ENCODE measurements around the gene B3GALNT2.
A peak's percentile ranks its signal among the peaks of the same experiment; 100 is the strongest.
"Not testable (repeated sequence)": the region's sequence is repeated elsewhere in the genome, so short reads cannot be mapped to it uniquely, and the experiment has no call there.

B3GALNT2 gene

DNA sequence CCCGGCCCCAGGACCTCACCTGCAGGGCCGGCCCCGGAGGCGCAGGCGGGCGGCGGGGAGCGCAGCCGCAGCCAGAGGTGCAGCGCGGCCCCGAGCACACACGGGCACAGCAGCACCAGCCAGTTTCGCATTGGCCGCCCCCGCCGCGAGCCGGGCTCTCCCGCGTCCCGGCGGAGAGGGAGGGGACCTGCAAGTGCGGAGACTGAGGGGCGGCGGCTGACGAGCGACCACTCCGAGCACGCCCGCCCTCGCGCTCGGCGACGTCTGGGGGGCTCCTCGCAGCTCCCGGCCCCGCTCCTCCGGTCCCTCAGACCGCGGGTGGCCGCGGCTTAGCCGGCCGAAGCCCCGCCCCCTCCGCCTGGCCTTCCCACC is at the start of gene B3GALNT2:
Gene B3GALNT2, minus strand, starts transcription at position 331 of the 372 bp plus-strand sequence. Its CDS starts 200 bp downstream, at position 131.
- no peak for DNase-seq (ENCODE audit: low read depth)

DNA sequence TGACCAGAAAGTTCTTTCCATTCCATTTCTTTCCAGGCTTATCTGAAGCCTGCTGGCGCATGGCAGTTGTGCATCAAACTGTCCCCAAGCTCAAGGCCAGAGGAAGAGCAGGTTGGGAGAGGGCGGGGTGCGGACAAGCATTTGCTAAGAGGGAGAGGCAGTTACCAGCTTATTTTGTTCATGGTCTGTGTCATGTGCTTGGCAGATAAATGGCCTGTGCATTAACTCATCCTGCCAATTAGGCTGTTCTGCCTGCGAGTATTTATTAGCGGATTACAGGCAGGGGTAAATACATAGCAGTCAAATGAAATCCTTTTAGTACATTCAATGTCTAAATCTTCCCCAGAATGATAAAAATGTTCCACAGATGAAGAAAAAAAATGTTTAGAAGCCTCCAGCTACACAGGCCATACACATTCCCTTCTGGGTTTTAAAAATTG is 48.9 kb upstream of the B3GALNT2 start:
- DNase-seq (ENCODE audit: low read depth): no peak

GRCh38 chr1:235552146-235552716 is 48.0 kb upstream of the B3GALNT2 start:
- DNase-seq (ENCODE audit: low read depth): no peak

GRCh38 chr1:235549351-235550139 is 45.3 kb upstream of the B3GALNT2 start:
- DNase-seq (ENCODE audit: low read depth): no peak

DNA sequence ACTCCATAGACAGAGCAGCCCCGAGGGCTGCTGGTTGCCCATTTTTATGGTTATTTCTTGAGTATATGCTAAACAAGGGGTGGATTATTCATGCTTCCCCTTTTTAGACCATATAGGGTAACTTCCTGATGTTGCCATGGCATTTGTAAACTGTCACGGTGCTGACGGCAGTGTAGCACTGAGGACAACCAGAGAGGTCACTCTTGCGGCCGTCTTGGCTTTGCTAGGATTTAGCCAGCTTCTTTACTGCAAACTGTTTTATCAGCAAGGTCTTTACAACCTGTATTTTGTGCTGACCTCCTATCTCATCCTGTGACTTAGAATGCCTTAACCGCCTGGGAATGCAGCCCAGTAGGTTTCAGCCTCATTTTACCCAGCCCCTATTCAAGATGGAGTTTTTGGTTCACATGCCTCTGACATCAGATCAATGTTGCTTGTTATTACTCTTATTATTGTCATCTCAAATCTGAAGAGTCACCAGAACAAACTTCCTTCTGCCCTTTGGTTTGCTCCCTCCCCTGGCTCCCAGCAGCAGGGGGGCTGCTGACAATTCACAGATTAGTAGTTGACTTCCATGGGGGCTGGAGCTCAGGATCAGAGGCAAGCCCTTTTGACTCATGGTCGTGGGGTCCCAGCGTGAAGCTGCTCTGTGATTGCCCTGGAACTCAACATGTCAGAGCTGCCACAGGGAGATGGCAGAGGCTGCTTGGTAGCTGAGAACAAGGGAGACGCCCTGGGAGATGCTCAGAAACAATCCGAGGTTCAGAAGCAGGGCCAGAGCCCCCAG is 42.3 kb upstream of the B3GALNT2 start:
- peak; percentile 32 for DNase-seq (ENCODE audit: low read depth)

GRCh38 chr1:235545292-235545930 is 41.2 kb upstream of the B3GALNT2 start:
- DNase-seq (ENCODE audit: low read depth): no peak

DNA sequence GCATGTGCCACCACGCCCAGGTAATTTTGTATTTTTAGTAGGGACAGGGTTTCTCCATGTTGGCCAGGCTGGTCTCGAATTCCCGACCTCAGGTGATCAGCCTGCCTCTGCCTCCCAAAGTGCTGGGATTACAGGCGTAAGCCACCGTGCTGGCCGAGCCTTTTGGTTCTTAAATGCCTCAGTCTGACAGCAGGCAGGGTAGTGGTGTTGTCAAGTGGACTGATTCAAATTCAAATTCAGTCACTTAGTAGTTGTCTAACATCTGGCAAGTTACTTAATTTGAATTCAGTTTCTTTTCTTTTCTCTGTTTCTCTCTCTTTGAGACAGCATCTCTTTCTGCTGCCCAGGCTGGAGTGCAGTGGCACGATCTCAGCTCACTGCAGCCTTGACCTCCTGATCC is 38.6 kb upstream of the B3GALNT2 start:
- not testable (repeated sequence) for DNase-seq (ENCODE audit: low read depth)

DNA sequence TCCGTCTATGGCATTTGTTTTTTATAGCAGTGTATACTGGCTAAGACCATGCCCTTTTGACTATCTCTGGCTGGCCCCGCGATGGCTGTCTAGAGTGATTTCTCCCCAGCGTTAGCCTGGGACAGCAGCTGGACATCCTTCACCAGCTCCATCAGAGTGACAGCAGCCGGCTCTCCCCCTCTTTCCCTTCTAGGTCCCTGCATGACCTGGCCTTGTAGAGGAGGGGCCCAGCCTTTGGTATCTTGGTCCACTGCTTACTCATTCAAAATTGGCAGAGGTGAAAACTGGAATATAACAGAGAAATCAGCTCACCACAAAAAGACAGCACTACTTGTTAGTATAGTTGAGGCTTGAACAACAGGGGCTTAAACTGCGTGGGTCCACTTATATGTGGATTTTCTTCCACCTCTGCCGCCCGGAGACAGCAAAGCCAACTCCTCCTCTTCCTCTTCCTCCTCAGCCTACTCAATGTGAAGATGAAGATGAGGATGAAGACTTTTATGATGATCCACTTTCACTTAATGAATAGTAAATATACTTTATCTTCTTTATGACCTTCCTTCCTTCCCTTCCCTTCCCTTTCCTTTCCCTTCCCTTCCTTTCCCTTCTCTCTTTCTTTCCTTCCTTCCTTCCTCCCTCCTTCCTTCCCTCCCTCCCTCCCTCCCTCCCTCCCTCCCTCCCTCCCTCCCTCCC is 29.4 kb upstream of the B3GALNT2 start:
- DNase-seq (ENCODE audit: low read depth): peak; percentile 27

DNA sequence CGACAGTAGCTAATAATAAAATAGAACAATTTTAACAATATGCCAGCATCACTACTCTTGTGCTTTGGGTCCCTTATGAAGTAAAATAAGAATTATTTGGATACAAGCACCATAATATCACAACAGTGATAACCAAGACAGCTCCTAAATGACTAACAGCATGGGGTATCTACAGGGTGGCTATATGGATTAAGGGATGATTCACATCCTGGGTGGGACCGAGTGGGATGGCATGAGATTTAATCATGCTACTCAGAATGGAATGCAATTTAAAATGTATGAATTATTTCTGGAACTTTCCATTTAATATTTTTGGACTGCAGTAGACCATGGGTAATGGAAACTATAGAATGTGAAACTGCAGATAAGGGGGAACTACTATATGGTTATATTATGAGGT is 28.1 kb upstream of the B3GALNT2 start:
- peak; percentile 72 for DNase-seq (ENCODE audit: low read depth)

DNA sequence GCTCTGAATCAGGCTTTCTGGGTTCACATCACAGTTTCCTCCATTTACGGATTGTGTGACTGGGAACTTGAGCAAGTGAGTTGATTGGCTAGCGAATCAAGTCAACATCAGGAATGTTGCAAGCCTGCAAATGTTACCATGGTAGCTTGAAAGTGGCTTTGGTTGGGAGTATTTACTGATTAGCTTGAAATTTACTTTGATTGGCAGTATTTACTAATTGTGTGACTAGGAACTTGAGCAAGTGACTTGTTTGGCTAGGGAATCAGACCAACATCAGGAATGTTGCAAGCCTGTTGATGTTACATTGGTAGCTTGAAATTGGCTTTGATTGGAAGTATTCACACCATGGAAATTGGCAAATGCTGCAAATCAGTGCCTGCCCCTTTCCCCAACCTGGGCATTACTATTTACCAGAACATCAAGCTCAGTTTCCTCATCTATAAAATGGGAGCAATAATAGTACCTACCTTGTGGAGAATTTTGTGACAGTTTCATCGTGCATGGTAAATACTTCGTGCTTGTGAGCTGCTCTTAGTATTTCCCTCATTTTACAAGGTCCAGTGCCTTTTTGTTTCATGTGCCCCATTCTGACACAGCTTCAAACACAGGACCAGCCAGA is 23.1 kb upstream of the B3GALNT2 start:
- DNase-seq (ENCODE audit: low read depth): no peak

- no peak for DNase-seq (ENCODE audit: low read depth)
Measured at GRCh38 chr1:235525314-235525713, 21.1 kb upstream of the B3GALNT2 start.

DNA sequence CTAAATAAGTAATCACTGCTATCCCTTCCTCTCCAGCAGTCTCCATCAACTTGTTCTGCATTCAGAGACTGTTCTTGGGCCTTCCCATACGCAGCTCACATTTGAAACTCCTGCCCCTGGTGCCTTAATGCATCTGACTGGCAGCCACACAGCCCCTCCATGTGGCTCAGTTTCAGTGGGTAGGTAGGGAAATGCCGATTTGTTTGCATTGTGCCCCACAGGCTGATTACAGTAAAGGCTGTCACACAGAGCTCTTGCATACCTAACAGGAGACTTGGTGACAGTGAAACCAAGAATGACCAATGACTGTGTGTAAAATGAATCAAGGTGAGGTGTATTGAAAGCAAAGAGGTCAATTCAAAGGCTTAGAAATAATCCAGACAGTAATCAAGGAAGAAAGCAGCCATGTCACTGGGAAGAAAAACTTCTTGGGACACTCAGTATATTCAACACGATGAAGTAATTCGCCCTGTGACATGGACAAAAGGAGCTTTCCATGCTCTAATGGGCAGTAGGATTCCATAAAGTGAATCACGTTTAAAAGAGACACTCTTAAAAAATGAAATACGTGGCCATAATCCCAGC is 12.7 kb upstream of the B3GALNT2 start:
- no peak for DNase-seq (ENCODE audit: low read depth)

GRCh38 chr1:235515844-235516512 is 11.7 kb upstream of the B3GALNT2 start:
- no peak for DNase-seq (ENCODE audit: low read depth)

DNA sequence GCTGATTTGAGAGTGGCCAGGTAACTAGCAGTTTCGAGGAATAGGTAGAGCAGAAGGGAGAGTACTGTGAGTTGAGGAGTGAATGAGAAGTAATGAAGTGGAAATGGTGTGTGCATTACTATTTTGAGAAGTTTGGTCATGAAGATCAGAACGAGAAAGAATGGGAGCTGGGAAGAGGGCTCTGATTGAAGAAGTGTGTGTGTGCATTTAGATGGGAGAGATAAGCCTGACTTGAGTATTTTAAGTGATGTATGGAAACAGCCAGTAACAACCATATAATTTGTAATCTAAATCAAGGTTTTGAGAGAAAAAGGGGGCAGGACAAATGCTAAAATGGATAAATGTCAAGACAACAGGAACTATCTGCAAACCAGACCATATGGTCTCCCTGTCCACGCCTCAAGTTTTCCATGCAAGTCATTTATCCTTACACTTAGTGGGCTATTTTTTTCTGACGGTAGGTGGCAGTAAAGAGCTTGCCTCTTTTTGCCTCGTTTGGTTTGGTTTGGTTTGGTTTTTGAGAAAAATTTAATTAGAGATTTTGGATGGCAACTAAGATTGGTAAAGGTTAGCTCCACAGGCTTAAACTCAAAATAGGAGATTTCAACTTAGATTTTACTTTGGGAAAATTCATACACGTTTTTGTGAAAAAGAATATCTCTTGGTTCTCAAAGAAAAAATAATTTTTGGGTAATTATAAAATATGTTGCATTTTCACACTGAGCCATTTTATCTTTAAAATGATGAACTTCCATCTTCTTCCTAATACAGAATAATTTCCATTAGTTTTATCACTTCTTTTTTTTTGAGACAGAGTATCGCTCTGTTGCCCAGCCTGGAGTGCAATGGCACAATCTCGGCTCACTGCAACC is 9.5 kb upstream of the B3GALNT2 start:
- peak; percentile 65 for DNase-seq (ENCODE audit: low read depth)

GRCh38 chr1:235511470-235512240 is 7.4 kb upstream of the B3GALNT2 start:
- DNase-seq (ENCODE audit: low read depth): peak; percentile 88

DNA sequence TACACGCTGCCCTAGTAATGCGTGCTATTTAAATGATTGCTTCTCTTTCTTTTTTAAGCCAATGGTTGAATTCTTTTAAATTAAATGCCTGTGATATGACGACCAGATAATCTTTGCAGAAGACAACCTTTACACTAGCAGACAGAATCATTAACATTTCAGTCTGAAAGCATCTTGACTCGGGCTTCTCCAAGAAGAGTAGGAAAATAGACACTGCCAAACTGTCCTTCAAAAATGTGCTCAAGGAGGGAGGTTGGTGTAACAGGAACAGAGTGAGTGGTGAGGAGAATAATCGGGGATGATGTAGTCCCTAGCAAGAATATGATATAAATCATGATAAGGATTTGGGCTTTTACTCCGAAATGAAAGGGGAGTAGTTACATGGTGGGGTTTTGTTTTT is 6.6 kb upstream of the B3GALNT2 start:
- no peak for DNase-seq (ENCODE audit: low read depth)

GRCh38 chr1:235507623-235508022 is 3.4 kb upstream of the B3GALNT2 start:
- no peak for DNase-seq (ENCODE audit: low read depth)

DNA sequence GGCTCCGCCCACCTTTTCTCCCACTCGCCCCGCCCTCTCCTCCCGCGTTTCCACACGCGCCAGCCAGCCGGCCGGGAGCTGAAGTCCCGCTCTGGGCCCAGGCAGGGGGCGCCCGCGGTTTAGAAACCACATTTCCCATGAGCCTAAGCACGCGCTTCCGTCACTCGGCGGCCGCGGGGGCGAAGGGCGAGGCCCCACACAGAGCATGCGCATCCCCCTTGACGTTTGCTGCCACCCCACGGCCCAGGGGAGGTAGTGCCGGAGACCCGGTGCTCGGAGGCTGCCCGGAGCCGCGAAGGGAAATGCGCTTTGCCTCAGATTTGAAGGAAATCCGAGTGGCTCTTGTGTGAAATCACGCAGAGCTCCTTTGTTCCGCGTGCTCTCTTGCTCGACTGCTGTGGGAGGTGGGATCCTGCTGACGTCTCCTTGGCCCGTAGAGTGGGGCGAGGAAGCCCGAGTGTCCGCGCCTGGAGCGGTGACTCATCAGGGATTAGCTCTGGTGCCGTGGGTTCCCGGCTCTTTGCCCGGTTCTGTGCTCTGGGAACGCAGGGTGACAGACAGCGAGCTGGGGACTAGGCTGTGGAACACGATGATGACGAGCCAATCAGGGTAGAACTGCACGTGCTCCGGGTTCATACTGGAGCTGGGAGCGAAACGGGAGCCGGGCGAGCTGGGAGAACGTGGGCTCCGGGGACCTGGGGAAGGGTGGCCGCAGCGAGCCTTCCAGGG is 406 bp upstream of the B3GALNT2 start:
- DNase-seq (ENCODE audit: low read depth): peak; percentile 98

Measured in amniotic epithelial cell (primary cell).